Measurements from ENCODE around the gene FGB.
"Not testable (repeated sequence)": the region's sequence is repeated elsewhere in the genome, so short reads cannot be mapped to it uniquely, and the experiment has no call there.

FGB gene

GRCh38 chr4:154566639-154567204 lies 3.9 kb downstream of the FGB start:
- no peak for DNase-seq

DNA sequence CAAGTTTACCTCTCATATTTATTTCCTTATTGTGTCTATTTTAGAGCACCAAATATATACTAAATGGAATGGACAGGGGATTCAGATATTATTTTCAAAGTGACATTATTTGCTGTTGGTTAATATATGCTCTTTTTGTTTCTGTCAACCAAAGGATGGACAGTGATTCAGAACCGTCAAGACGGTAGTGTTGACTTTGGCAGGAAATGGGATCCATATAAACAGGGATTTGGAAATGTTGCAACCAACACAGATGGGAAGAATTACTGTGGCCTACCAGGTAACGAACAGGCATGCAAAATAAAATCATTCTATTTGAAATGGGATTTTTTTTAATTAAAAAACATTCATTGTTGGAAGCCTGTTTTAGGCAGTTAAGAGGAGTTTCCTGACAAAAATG lies 6.2 kb downstream of the FGB start:
- no peak for DNase-seq

DNA sequence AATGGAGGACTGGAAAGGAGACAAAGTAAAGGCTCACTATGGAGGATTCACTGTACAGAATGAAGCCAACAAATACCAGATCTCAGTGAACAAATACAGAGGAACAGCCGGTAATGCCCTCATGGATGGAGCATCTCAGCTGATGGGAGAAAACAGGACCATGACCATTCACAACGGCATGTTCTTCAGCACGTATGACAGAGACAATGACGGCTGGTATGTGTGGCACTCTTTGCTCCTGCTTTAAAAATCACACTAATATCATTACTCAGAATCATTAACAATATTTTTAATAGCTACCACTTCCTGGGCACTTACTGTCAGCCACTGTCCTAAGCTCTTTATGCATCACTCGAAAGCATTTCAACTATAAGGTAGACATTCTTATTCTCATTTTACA lies 6.8 kb downstream of the FGB start:
- DNase-seq: no peak

GRCh38 chr4:154573190-154573870 lies 10.5 kb downstream of the FGB start:
- no peak for DNase-seq

DNA sequence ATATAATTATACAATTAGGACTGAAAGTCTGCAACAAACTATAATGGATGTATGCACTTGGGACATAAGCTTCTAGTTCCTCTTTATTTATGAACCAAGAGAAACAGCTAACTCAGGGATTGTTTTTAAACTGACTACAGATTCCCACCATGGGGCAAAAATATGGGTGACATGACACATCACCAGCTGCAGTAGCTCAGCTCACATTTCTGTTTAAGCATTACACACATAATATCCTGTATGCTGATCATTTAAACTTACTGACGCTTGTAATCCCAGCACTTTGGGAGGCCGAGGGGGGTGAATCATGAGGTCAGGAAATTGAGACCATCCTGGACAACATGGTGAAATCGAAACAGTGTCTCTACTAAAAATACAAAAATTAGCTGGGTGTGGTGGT lies 11.5 kb downstream of the FGB start:
- DNase-seq: no peak

- DNase-seq: no peak
Observed at GRCh38 chr4:154577324-154577723, 14.5 kb downstream of the FGB start.

- DNase-seq: no peak
Observed at GRCh38 chr4:154578919-154579318, 16.1 kb downstream of the FGB start.

- no peak for DNase-seq
Observed at GRCh38 chr4:154579927-154580326, 17.1 kb downstream of the FGB start.

DNA sequence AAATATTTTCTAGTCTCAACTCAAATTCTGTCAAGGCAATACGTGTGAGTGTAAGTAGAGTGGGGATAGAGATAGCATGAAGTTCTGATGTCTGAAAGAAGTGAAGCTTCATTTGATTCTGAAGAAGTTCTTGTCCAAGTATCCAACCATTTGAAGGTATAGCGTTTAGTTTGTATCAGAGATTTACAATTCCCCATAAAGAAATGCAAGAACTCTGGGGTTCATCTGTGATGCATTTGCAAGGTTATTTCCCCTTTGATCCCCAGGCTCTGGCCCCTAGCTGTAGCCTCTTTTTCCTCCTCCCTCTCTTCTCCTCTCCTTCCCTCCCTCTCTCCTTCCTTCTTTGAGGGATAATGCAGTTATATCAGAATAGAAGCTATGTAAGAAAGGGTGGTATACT lies 19.9 kb downstream of the FGB start:
- no peak for DNase-seq

DNA sequence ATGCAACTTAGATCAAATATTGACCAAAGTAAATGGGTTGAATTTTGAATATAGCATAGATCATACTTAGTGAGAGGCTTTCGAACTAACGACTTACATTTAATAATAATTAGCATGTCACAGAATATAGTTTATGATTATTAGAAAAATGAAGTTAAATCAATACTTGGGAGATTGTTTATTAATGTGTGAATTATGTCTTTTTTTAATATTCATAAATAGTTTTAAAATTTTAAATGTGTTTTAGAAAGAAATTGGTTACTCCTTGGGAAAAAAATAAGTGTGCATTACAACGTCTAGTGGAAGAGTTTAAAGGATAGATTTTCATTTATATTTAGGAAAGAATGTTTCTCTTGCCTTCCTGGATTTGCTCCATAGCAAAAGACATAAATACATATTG lies 20.4 kb downstream of the FGB start:
- no peak for DNase-seq

GRCh38 chr4:154583677-154584076 lies 20.9 kb downstream of the FGB start:
- DNase-seq: no peak

- DNase-seq: no peak
Observed at GRCh38 chr4:154584259-154584658, 21.4 kb downstream of the FGB start.

DNA sequence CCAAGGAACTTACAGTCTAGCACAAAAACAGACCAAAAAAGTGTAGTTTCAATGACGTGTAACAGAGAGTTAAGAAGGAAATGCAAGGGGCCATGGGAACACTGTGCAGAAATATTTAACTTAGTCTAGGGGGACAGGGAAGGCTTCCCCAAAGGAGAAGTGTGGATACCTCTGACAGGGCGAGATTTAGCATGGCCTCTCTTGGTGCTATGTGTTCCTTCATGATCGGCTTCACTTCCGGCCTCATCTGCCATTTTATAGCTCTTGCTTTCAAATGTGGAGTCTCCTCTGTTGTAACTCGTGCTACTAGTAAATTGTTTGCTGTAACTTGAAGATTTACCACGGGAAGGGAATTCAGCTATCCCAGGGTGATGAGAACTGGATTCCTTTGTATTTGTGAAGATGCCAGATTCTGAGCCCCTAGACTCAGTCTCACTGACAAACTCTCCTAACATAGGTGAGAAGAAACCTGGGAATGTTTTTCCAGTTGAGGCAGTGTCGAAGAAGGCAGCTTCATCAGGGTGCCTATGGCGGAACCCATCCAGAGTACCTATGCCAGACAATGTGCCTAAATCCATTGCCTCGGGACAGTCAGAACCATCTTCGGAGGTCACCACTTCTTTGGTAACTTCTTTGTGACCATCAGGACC lies 22.7 kb downstream of the FGB start:
- DNase-seq: no peak

DNA sequence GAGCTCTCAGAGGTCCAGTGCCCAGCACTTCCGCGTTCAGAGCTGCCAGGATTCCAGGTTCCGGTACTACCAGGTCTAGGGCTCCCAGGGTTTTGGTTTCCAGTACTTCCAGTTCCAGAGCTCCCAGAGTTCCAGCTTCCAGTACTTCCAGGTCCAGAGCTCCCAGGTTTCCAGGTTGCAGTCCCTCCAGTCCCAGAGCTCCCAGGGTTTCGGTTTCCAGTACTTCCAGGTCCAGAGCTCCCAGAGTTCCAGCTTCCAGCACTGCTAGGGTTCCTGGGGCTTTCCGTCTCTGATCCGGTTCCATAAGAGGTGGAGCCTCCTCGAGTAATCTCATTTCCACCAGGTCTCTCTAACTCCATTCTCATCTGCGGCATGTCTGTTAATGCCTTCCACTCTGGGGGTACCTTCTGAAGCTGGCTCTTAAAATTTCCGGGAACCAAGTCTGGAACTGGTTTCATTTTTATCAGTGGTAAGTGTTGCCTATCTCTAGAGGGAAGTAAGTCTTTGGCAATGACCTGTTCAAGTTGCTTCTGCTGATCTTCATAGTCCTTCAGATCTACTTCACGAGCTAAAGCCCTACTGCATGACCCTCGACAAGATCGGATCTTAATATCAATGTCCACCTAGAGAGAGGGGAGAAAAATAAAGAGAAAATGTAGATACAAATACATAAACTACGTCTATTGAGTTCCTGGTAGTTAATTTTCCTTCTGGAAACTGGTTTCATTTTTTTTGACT lies 23.7 kb downstream of the FGB start:
- DNase-seq: no peak

- DNase-seq: no peak
Observed at GRCh38 chr4:154588198-154588597, 25.4 kb downstream of the FGB start.

GRCh38 chr4:154589296-154590197 lies 26.7 kb downstream of the FGB start:
- DNase-seq: no peak

DNA sequence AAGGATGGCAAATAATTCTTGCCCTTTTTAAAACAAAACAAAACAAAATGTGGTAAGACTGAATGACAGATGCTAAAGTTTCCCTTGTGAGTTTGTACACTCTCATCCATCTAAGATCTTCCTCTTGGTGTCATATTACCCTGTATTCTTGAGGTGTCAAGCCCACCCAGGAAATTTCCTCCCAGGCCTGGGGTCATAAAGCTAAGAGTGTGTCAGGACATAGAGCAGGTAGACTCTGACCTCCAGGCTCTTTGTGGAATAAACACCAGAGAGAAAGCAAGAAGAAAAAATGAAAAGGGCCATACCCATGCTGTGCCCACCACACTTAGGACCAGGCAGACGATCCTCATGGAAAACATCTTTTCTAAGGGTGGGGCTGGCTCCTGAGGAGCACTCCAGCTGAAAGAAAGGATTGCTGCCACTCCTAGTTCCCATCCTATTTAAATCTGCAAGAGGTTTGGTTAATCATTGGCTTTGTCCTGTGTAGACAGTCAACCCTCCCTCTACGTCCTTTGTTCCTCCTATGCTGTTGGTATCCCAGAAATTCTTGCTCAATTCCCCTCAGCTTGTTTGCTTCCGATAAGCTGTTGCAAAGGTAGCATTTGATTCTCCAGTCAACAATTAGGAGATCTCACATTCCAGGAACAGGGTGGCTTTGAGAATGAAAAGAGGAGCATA lies 27.7 kb downstream of the FGB start, which contains the start of gene FGA:
Gene FGA, minus strand, starts transcription at position 414 of the 678 bp plus-strand sequence. Its CDS starts 55 bp downstream, at position 359.
- DNase-seq: peak; percentile 73

- no peak for DNase-seq
Observed at GRCh38 chr4:154591890-154592289, 29.1 kb downstream of the FGB start.

DNA sequence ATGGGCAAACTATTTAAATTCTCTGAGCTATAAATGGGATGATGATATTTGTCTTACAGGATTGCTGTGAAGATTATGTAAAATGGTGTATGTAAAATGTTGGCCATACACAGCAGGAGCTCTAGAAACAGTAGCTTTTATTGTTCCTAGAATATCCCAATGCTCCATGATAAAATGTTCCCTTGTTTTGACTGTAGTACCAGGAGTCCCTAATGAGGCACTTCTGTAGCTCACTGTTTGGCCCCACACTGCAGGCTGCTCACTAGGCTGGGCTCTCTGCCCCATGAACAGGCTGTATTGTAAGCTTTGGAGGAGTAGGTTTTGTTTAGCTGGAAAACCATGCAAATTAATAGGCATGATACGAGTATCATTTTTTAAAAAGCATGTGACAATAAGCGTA lies 31.1 kb downstream of the FGB start:
- no peak for DNase-seq

DNA sequence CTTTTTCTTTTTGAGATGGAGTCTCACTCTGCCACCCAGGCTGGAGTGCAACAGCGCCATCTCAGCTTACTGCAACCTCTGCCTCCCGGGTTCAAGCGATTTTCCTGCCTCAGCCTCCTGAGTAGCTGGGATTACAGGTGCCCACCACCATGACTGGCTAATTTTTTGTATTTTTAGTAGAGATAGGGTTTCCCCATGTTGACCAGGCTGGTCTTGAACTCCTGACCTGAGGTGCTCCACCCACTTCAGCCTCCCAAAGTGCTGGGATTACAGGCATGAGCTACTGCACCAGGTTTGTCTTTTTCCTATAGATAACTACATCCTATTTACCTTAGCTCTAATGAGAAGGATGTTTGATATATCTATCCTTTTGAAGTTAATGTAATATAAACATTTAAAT lies 31.5 kb downstream of the FGB start:
- not testable (repeated sequence) for DNase-seq

DNA sequence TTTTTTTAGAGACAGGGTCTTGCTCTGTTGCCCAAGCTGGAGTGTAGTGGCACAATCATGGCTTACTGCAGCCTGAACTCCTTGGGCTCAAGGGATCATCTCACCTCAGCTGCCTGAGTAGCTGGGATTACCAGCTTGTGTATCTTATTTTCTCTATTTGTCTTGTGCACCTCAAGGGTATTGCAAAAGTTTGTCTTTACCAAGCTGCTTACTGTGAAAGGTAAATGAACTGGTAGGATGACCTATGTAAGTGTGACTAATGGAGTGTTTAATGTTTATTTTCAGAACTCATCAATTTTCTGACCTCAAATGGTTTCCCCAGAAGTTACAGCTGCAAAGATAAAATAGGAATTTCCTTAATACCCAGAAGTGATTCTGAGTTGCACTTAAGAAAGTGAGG lies 33.0 kb downstream of the FGB start:
- DNase-seq: peak; percentile 46

GRCh38 chr4:154597281-154597680 lies 34.5 kb downstream of the FGB start:
- not testable (repeated sequence) for DNase-seq

Measured in DMS53 (cell line).